H1 (cell line): ENCODE results near the gene SLC23A2. TPM values are rescaled to one million over a fixed set of nuclear protein-coding genes. Genes with fewer than 3 reads are reported as not detected.

ENCODE experiments used
- CTCF ChIA-PET: fragments of 300-600 bp; sonication (Branson Sonifier 250); formaldehyde crosslinking; loops from one replicate; lab custom pipeline; 2021; ENCODE audit not compliant: partially characterized antibody; lab: Charles Lee
- POLR2A ChIA-PET: fragments of 300-600 bp; sonication (Branson Sonifier 250); formaldehyde crosslinking; loops from one replicate; lab custom pipeline; 2021; ENCODE audit warnings: inconsistent platforms; ENCODE audit not compliant: partially characterized antibody; lab: Charles Lee
- DNase-seq, 2 experiments: peaks; one replicate each; pipeline versions ENCODE4 v3.0.0 to v3.0.0-alpha.2; 2010 to 2022; ENCODE audit warnings: low spot score in 2 of 2, low read depth in 1 of 2, mixed read lengths in 1 of 2
- FAIRE-seq: peaks from 2 replicates; lab custom pipeline; 2011; peaks lifted over from hg19 to GRCh38; lab: Jason Lieb, UNC
- H2AFZ ChIP-seq: 2 replicates; pipeline ENCODE4 v1.8.1; 2012; ENCODE audit warnings: low read length, inconsistent platforms
- H2AK5ac ChIP-seq: 2 replicates; pipeline ENCODE4 v1.6.1; 2013; ENCODE audit warnings: low read depth, low read length
- H2BK120ac ChIP-seq: replicated peaks from 2 replicates; pipeline ENCODE3; 2013; ENCODE audit warnings: low read depth, low read length, inconsistent platforms
- H2BK12ac ChIP-seq: 2 replicates; pipeline ENCODE4 v1.6.1; 2013; ENCODE audit warnings: low read depth, low read length
- H2BK15ac ChIP-seq: 2 replicates; pipeline ENCODE4 v1.6.1; 2013; ENCODE audit warnings: low read length
- H2BK20ac ChIP-seq: 2 replicates; pipeline ENCODE4 v1.6.1; 2013; ENCODE audit warnings: low read length
- H2BK5ac ChIP-seq: 2 replicates; pipeline ENCODE4 v1.6.1; 2013; ENCODE audit warnings: low read depth, low read length
- H3K14ac ChIP-seq: 2 replicates; pipeline ENCODE4 v1.6.1; 2013; ENCODE audit warnings: inconsistent platforms; ENCODE audit not compliant: insufficient read length
- H3K18ac ChIP-seq: 2 replicates; pipeline ENCODE4 v1.6.1; 2013; ENCODE audit warnings: low read length; ENCODE audit errors: extremely low read depth
- H3K23ac ChIP-seq: 2 replicates; pipeline ENCODE4 v1.6.1; 2013; ENCODE audit warnings: inconsistent platforms; ENCODE audit not compliant: insufficient read length
- H3K23me2 ChIP-seq: 2 replicates; pipeline ENCODE4 v1.6.1; 2013; ENCODE audit warnings: low read depth, low read length
- H3K27ac ChIP-seq: 2 replicates; pipeline ENCODE4 v1.6.1; 2011; ENCODE audit warnings: low read depth, low read length, inconsistent platforms
- H3K27me3 ChIP-seq, 4 experiments: replicated peaks in 1 of 4; 1 replicate in 1 of 4; 2 replicates in 3 of 4; pipeline versions ENCODE4 v1.6.1 to v1.8.1; 2011 to 2013; ENCODE audit warnings: low read length in 3 of 4, mild to moderate bottlenecking in 3 of 4, inconsistent platforms in 2 of 4, mixed read lengths in 2 of 4, moderate library complexity in 1 of 4; ENCODE audit not compliant: control insufficient read depth in 3 of 4, insufficient read depth in 3 of 4; ENCODE audit errors: extremely low read depth in 1 of 4
- H3K36me3 ChIP-seq, 4 experiments: 2 replicates each; pipeline versions ENCODE4 v1.6.1 to v1.8.1; 2011 to 2013; ENCODE audit warnings: mild to moderate bottlenecking in 4 of 4, low read length in 3 of 4, moderate library complexity in 2 of 4, control low read depth in 1 of 4, inconsistent platforms in 1 of 4; ENCODE audit not compliant: insufficient read depth in 4 of 4, control insufficient read depth in 2 of 4
- H3K4ac ChIP-seq: replicated peaks from 2 replicates; pipeline ENCODE3; 2013; ENCODE audit warnings: low read length, low read depth, mixed read lengths, inconsistent platforms; ENCODE audit not compliant: insufficient read length
- H3K4me1 ChIP-seq, 4 experiments: replicated peaks in 1 of 4; 1 replicate in 1 of 4; 2 replicates in 3 of 4; pipeline versions ENCODE4 v1.6.1 to v1.8.1; 2011 to 2013; ENCODE audit warnings: low read length in 3 of 4, inconsistent platforms in 2 of 4, mixed read lengths in 1 of 4; ENCODE audit not compliant: insufficient read depth in 4 of 4, control insufficient read depth in 3 of 4
- H3K4me2 ChIP-seq, 2 experiments: 2 replicates each; pipeline versions ENCODE4 v1.6.1 to v1.8.1; 2011 to 2013; ENCODE audit warnings: low read depth in 2 of 2, low read length in 2 of 2, control low read depth in 1 of 2, inconsistent platforms in 1 of 2, mild to moderate bottlenecking in 1 of 2; ENCODE audit not compliant: insufficient read depth in 1 of 2
- H3K4me3 ChIP-seq, 4 experiments: fragments of 200-600, 300-600 bp in 1 of 4; sonication (generic), shearing (Covaris generic), sonication (Bioruptor Twin) in 1 of 4; 2 replicates each; pipeline versions ENCODE4 v1.5.1 to v1.8.1; 2011 to 2016; ENCODE audit warnings: low read length in 4 of 4, low read depth in 3 of 4, control low read depth in 2 of 4, inconsistent platforms in 2 of 4, mild to moderate bottlenecking in 2 of 4, mixed read lengths in 1 of 4, moderate library complexity in 1 of 4; ENCODE audit not compliant: insufficient read depth in 2 of 4; ENCODE audit errors: extremely low read depth in 1 of 4
- H3K56ac ChIP-seq: replicated peaks from 2 replicates; pipeline ENCODE3; 2013; ENCODE audit warnings: low read depth, mild to moderate bottlenecking, mixed read lengths, low read length, inconsistent platforms; ENCODE audit not compliant: insufficient read length
- H3K79me1 ChIP-seq: 2 replicates; pipeline ENCODE4 v1.6.1; 2013; ENCODE audit warnings: low read depth, low read length, control low read depth
- H3K79me2 ChIP-seq, 2 experiments: 2 replicates each; pipeline versions ENCODE4 v1.6.1 to v1.8.1; 2012 to 2013; ENCODE audit warnings: low read length in 2 of 2, mild to moderate bottlenecking in 2 of 2, inconsistent platforms in 1 of 2; ENCODE audit not compliant: insufficient read depth in 2 of 2, control insufficient read depth in 1 of 2
- H3K9ac ChIP-seq, 4 experiments: replicated peaks in 1 of 4; 1 replicate in 1 of 4; 2 replicates in 3 of 4; pipeline versions ENCODE4 v1.6.1 to v1.8.1; 2011 to 2013; ENCODE audit warnings: low read depth in 3 of 4, low read length in 3 of 4, control low read depth in 2 of 4, mild to moderate bottlenecking in 2 of 4, moderate library complexity in 2 of 4, inconsistent platforms in 1 of 4; ENCODE audit errors: extremely low read depth in 1 of 4
- H3K9me3 ChIP-seq, 2 experiments: 2 replicates each; pipeline versions ENCODE4 v1.6.1 to v1.8.1; 2012 to 2013; ENCODE audit warnings: mild to moderate bottlenecking in 2 of 2, moderate library complexity in 2 of 2, control low read depth in 1 of 2, inconsistent platforms in 1 of 2, low read depth in 1 of 2, low read length in 1 of 2, mixed read lengths in 1 of 2; ENCODE audit not compliant: insufficient read depth in 2 of 2
- H4K20me1 ChIP-seq, 2 experiments: replicated peaks in 1 of 2; 2 replicates each; pipeline versions ENCODE3 to v1.8.1; 2011 to 2013; ENCODE audit warnings: inconsistent platforms in 2 of 2, low read length in 2 of 2, mild to moderate bottlenecking in 1 of 2; ENCODE audit not compliant: insufficient read depth in 2 of 2, control insufficient read depth in 1 of 2
- H4K5ac ChIP-seq: 2 replicates; pipeline ENCODE4 v1.6.1; 2013; ENCODE audit warnings: low read length, low read depth, mixed read lengths, inconsistent platforms; ENCODE audit not compliant: insufficient read length
- H4K8ac ChIP-seq: 2 replicates; pipeline ENCODE4 v1.8.0; 2013; ENCODE audit warnings: mild to moderate bottlenecking, moderate library complexity, low read length, inconsistent platforms; ENCODE audit not compliant: insufficient read depth; ENCODE audit errors: extremely low read depth
- H4K91ac ChIP-seq: replicated peaks from 2 replicates; pipeline ENCODE3; 2013; ENCODE audit warnings: low read length, mixed read lengths, inconsistent platforms; ENCODE audit not compliant: insufficient read length
- BACH1 ChIP-seq: IDR thresholded peaks from 2 replicates; pipeline ENCODE4 v1.6.1; 2012; ENCODE audit warnings: low read length, improper control_type of control experiment
- CTCF ChIP-seq, 3 experiments: IDR thresholded peaks; 1 replicate in 2 of 3; 2 replicates in 1 of 3; pipeline versions ENCODE4 v1.5.1 to v1.6.1; 2011; ENCODE audit warnings: low read length in 3 of 3, mild to moderate bottlenecking in 3 of 3, inconsistent platforms in 2 of 3, low read depth in 1 of 3, moderate library complexity in 1 of 3; ENCODE audit not compliant: insufficient read depth in 1 of 3; ENCODE audit errors: control extremely low read depth in 1 of 3
- E2F6 ChIP-seq: IDR thresholded peaks from 2 replicates; pipeline ENCODE4 v1.6.1; 2012; ENCODE audit warnings: inconsistent platforms
- JUN ChIP-seq: IDR thresholded peaks from 2 replicates; pipeline ENCODE4 v1.6.1; 2011; ENCODE audit warnings: low read depth, mild to moderate bottlenecking, improper control_type of control experiment, low read length
- POLR2A ChIP-seq, 2 experiments: IDR thresholded peaks; 1 replicate in 1 of 2; 2 replicates in 1 of 2; pipeline ENCODE4 v1.6.1; 2011; ENCODE audit warnings: low read depth in 2 of 2, low read length in 2 of 2, mild to moderate bottlenecking in 2 of 2; ENCODE audit errors: control extremely low read depth in 1 of 2
- RNF2 ChIP-seq: fragments of 200-900, 300-1000 bp; sonication (generic); IDR thresholded peaks from 2 replicates; pipeline ENCODE4 v1.7.1; 2016; ENCODE audit warnings: borderline replicate concordance, low read depth, mild to moderate bottlenecking, antibody characterized with exemption, low read length; ENCODE audit not compliant: poor library complexity, severe bottlenecking; ENCODE audit errors: missing control alignments
- SIN3A ChIP-seq, 2 experiments: IDR thresholded peaks in 1 of 2; conservative IDR thresholded peaks in 1 of 2; 2 replicates each; pipeline ENCODE4 v1.6.1; 2011 to 2012; ENCODE audit warnings: low read length in 2 of 2, improper control_type of control experiment in 1 of 2, low read depth in 1 of 2, mild to moderate bottlenecking in 1 of 2
- SP1 ChIP-seq: IDR thresholded peaks from 2 replicates; pipeline ENCODE4 v1.6.1; 2011; ENCODE audit warnings: low read depth, low read length
- WGBS, 2 experiments: shearing (Covaris generic) in 1 of 2; methylation state at CpG; one replicate each; pipeline versions ENCODE4 v1.1.6 to v1.1.7; 2013 to 2015; ENCODE audit warnings: low lambda C conversion rate in 2 of 2, mixed read lengths in 2 of 2, inconsistent platforms in 1 of 2, low coverage in 1 of 2, missing lambda C conversion rate in 1 of 2; ENCODE audit not compliant: insufficient replicate concordance in 2 of 2, insufficient coverage in 1 of 2, insufficient read length in 1 of 2; ENCODE audit errors: extremely low coverage in 1 of 2, missing lambda C conversion rate in 1 of 2; 5-methylcytosine and 5-hydroxymethylcytosine counted together
- polyA plus RNA-seq, 7 experiments: library from polyadenylated mRNA; depleted of rRNA in 3 of 7; stranded (reverse) in 5 of 7; unstranded in 2 of 7; fragments of >200 nt in 5 of 7; fragments of 200-250 nt in 2 of 7; gene quantifications; 1 replicate in 5 of 7; 2 replicates in 1 of 7; 4 replicates in 1 of 7; pipeline versions ENCODE4 v1.2.1 to v1.2.3, GENCODE V29; 2011 to 2013; ENCODE audit warnings: missing spikeins in 2 of 7, mixed read lengths in 2 of 7
- total RNA-seq: library from RNA; stranded (reverse); fragmentation: NEBNext Ultra II Directional; extraction: Animal tissue kit (Norgen Biotek cat#: 25700); gene quantifications from 2 replicates; pipeline ENCODE4 v1.2.1, GENCODE V29; 2021

SLC23A2 gene
- total and polyA plus RNA-seq, 2 of the 8 experiments (the other 6 are each of a cell fraction or from before 2014, with no cell fraction given), result 17.0 to 18.6 TPM

- Histone ChIP-seq H2BK5ac (no peak overlapping the region), H3K9ac (no peak overlapping the region), H3K14ac (no peak overlapping the region), H3K56ac (no peak overlapping the region), H3K79me2 (no peaks in the 10 kb centered on the region), H2BK120ac (no peak overlapping the region), H2BK12ac (no peak overlapping the region), H3K79me1 (no peaks in the 10 kb centered on the region), H2BK20ac (no peak overlapping the region), H4K8ac (no peak overlapping the region), H3K9me3 (no peaks in the 10 kb centered on the region), H3K36me3 (no peaks in the 10 kb centered on the region; a peak in 1 of 8 replicates), H2AFZ (no peak overlapping the region), H3K4ac (no peak overlapping the region), H3K23ac (no peak overlapping the region), H3K4me2 (no peak overlapping the region), H3K27me3 (no peaks in the 10 kb centered on the region), H3K23me2 (no peaks in the 10 kb centered on the region), H2AK5ac (no peak overlapping the region), H3K18ac (no peak overlapping the region), H3K27ac (no peak overlapping the region), H4K5ac (no peak overlapping the region), H2BK15ac (no peak overlapping the region), H3K4me1 (no peaks in the 10 kb centered on the region), H4K91ac (no peak overlapping the region), H3K4me3 (no peak overlapping the region), H4K20me1 (no peaks in the 10 kb centered on the region)
- ChIA-PET CTCF (interaction anchor here (1.0 to 1.7 kb wide), 2 partner anchors 9 to 11 kb away, joined by 3 to 5 read pairs; no protein-coding TSS in a partner anchor), POLR2A (no interaction called here)
- no peak for FAIRE-seq
- no peak for DNase-seq
- TF ChIP-seq JUN (no peak), E2F6 (no peak), SP1 (no peak), SIN3A (conservative IDR thresholded peaks at IDR 0.05 in 1 of 2, IDR thresholded peaks at IDR 0.05 in 1 of 2; ENCODE audit: low read depth in 1 of 2, low read length in 2 of 2) (no peak), POLR2A (IDR thresholded peaks at IDR 0.05; ENCODE audit: control extremely low read depth in 1 of 2, low read depth in 2 of 2, low read length in 2 of 2) (no peak), BACH1 (no peak), CTCF (IDR thresholded peaks at IDR 0.05; ENCODE audit: control extremely low read depth in 1 of 3, insufficient read depth in 1 of 3, low read depth in 1 of 3, low read length in 3 of 3) (no peak), RNF2 (no peak)
- 84% methylated on average over 5 of the region's 5 CpGs; no CpG with 5 or more reads in 1 of the 2 experiments for WGBS, 2 experiments
These were observed 121.3 kb downstream of the SLC23A2 start for GRCh38 chr20:4880051-4880450.
